ENCODE measurements around the gene GMFB. TPM values are rescaled to one million over a fixed set of nuclear protein-coding genes. Genes with fewer than 3 reads are reported as not detected.
A peak's percentile ranks its signal among the peaks of the same experiment; 100 is the strongest.

The GMFB gene
- total and polyA plus RNA-seq, 8 donors, result 4.1 to 101 (median 29.2) TPM

DNA sequence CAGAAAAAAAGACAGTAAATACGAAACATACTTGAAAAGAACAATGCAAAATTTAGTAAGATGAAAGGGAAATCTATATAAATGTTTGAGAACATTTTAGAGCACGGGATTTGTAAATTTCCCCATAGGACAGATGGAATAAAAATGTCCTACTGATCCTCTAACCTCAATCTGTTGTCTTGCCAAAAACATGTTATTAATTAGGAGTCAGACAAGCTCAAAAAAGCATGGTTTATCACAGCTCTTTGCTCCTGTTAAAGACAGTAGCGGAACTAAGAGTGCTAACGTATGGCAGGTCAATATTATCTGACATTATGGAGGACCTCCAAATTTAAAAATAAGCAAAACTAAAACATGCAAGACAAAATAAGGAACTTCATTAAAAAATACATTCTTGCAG lies 12.9 kb downstream of the GMFB start:
- DNase-seq, result no peak
- H3K4me1 ChIP-seq, result peaks cover 9 to 53% (median 26%) of the 10 kb centered on the region in 4 donors
- intact Hi-C loops (cut with DNase I; ENCODE audit: low total_unique reads), result no loop called here
- no peak overlapping the region for H3K4me3 ChIP-seq
- no peaks in the 10 kb centered on the region for H3K9me3 ChIP-seq
- no peak overlapping the region for H3K27ac ChIP-seq
- peaks cover 6 to 52% (median 35%) of the 10 kb centered on the region in 4 donors for H3K36me3 ChIP-seq
- TF ChIP-seq CTCF (IDR thresholded peaks at IDR 0.05) (no peak), POLR2A (IDR thresholded peaks at IDR 0.05) (no peak), POLR2AphosphoS5 (IDR thresholded peaks at IDR 0.05) (no peak), EP300 (IDR thresholded peaks at IDR 0.05) (no peak)
- WGBS, 5 donors, result 95 to 96% (median 96%) methylated on average over 4 of the region's 4 CpGs
- H3K27me3 ChIP-seq, result no peaks in the 10 kb centered on the region

DNA sequence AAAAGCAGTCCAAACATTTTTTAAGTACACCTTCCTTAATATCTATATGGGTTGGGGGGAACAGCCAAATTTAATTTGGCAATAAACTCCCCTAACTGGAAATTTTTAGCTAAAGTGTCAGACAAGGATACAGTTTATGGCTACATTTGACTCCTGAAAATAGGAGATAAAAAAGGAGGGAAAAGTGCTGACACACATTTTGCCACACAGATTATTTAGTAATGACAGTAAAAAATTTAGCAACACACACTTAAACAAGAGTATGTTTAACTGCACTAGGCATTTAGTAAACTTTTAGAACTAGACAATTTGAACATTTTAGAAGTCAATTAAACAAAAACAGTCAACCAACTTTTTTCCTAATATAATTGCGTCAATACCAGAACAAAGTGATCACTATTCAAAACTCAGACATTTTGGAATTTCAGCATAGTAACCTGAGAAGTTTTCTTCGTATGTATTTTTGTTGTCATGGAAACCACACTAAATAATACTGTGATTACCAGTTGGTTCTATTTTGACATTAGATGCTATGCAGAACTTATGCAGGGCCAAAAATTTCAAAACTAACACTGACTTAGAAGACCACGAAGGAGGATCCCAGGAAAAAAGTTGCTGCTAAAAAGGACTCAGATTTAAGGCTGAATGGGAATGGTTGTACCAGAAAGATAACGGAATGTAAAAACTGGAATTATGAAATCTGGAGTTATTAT lies 13.4 kb downstream of the GMFB start:
- WGBS, 5 donors, result 73 to 87% (median 77%) methylated on average over 4 of the region's 4 CpGs
- Histone ChIP-seq H3K4me3 (no peak overlapping the region), H3K9me3 (no peaks in the 10 kb centered on the region), H3K27ac (no peak overlapping the region), H3K36me3 (peaks cover 6 to 47% (median 35%) of the 10 kb centered on the region in 4 donors), H3K4me1 (peaks cover 12 to 58% (median 31%) of the 10 kb centered on the region in 4 donors), H3K27me3 (no peaks in the 10 kb centered on the region)
- TF ChIP-seq POLR2AphosphoS5 (IDR thresholded peaks at IDR 0.05) (no peak), POLR2A (IDR thresholded peaks at IDR 0.05) (no peak)
- intact Hi-C loops (cut with DNase I; ENCODE audit: low total_unique reads), result no loop called here
- DNase-seq, result peak in 1 of 2 donors; percentile 15

DNA sequence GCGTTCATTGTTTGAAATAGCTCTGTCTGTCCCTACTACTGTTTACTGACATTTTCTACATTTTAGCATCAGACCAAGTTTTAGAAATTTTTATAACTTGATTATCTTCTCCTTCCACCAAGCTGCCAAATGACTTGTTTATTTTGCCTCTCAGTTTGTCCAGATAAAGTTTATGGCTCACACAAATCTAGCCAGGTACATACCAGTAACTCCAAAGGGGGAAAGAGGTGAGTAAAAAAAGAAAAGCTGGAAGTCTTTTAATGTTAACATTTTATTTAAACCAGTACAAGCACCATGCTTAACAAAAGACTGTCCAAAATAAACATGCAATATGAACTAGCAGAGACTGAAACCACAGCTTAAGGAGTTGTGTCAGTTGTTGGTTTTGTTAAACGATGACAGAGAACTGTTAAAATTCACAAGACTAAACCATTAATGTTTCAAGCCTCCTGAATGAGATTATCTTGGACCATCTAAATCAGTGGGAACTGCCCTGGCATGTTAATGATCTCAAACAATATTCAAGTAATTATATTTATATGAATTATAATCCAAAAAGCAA lies 14.5 kb downstream of the GMFB start:
- TF ChIP-seq CTCF (IDR thresholded peaks at IDR 0.05) (no peak), EP300 (IDR thresholded peaks at IDR 0.05) (no peak), POLR2AphosphoS5 (IDR thresholded peaks at IDR 0.05) (no peak), POLR2A (IDR thresholded peaks at IDR 0.05) (no peak)
- DNase-seq, result no peak
- 30 to 53% (median 44%) methylated on average over 2 of the region's 2 CpGs for WGBS, 5 donors
- peaks cover 6 to 38% (median 28%) of the 10 kb centered on the region in 4 donors for H3K36me3 ChIP-seq
- intact Hi-C loops (cut with DNase I; ENCODE audit: low total_unique reads), result no loop called here
- no peaks in the 10 kb centered on the region for H3K9me3 ChIP-seq
- H3K27ac ChIP-seq, result peak overlapping the region in 1 of 5 donors; percentile 24
- peaks cover 16 to 66% (median 34%) of the 10 kb centered on the region in 4 donors for H3K4me1 ChIP-seq
- no peak overlapping the region for H3K4me3 ChIP-seq
- no peaks in the 10 kb centered on the region for H3K27me3 ChIP-seq

- DNase-seq, result no peak
- Histone ChIP-seq H3K27me3 (no peaks in the 10 kb centered on the region), H3K27ac (no peak overlapping the region), H3K4me3 (no peak overlapping the region), H3K9me3 (peaks cover 0 to 8% (median 2%) of the 10 kb centered on the region in 4 donors), H3K36me3 (peaks cover 0 to 19% (median 10%) of the 10 kb centered on the region in 4 donors), H3K4me1 (peaks cover 16 to 66% (median 34%) of the 10 kb centered on the region in 4 donors)
- intact Hi-C loops (cut with DNase I; ENCODE audit: low total_unique reads), result no loop called here
- 87 to 93% (median 91%) methylated on average over 4 of the region's 4 CpGs for WGBS, 5 donors
- no peak for TF ChIP-seq POLR2A (IDR thresholded peaks at IDR 0.05)
- no peak for TF ChIP-seq POLR2AphosphoS5 (IDR thresholded peaks at IDR 0.05)
- TF ChIP-seq EP300 (IDR thresholded peaks at IDR 0.05), result no peak
- TF ChIP-seq CTCF (IDR thresholded peaks at IDR 0.05), result no peak
These were observed 16.5 kb downstream of the GMFB start for GRCh38 chr14:54472315-54472714.

Data from stomach (tissue), 9 donors.